Kidney glomerular epithelial cell (primary cell): ENCODE data around the gene UGT1A1.
A peak's percentile ranks its signal among the peaks of the same experiment; 100 is the strongest.
"Not testable (repeated sequence)": the region's sequence is repeated elsewhere in the genome, so short reads cannot be mapped to it uniquely, and the experiment has no call there.

ENCODE experiments used
- DNase-seq: peaks from one replicate; lab custom pipeline; 2025; lab: John Stamatoyannopoulos, UW

The UGT1A1 gene

GRCh38 chr2:233760043-233760442, at the start of gene UGT1A1:
TSS of gene UGT1A1 (plus strand) at chr2:233760270. CDS start at chr2:233760288, 18 bp downstream.
- no peak for DNase-seq

- peak; percentile 85 for DNase-seq
Measured at GRCh38 chr2:233711312-233712008, 48.6 kb upstream of the UGT1A1 start.

GRCh38 chr2:233712611-233713261, 47.3 kb upstream of the UGT1A1 start, which contains the start of gene UGT1A5:
TSS of gene UGT1A5 (plus strand) at chr2:233712907. CDS start at chr2:233712992, 85 bp downstream.
- DNase-seq = no peak

GRCh38 chr2:233713262-233713615, 46.8 kb upstream of the UGT1A1 start:
- no peak for DNase-seq

- no peak for DNase-seq
Measured at GRCh38 chr2:233714121-233714520, 45.9 kb upstream of the UGT1A1 start.

GRCh38 chr2:233718552-233718951, 41.5 kb upstream of the UGT1A1 start, which contains the start of gene UGT1A4:
TSS of gene UGT1A4 (plus strand) at chr2:233718736. CDS start at chr2:233718821, 85 bp downstream.
- no peak for DNase-seq

- DNase-seq = no peak
Measured at GRCh38 chr2:233728723-233729301, 31.3 kb upstream of the UGT1A1 start, which contains the start of gene UGT1A3. TSS of gene UGT1A3 (plus strand) at chr2:233729042. CDS start at chr2:233729127, 85 bp downstream.

- not testable (repeated sequence) for DNase-seq
Measured at GRCh38 chr2:233736868-233737653, 23.0 kb upstream of the UGT1A1 start.

GRCh38 chr2:233740870-233741269, 19.2 kb upstream of the UGT1A1 start:
- peak; percentile 49 for DNase-seq

GRCh38 chr2:233743464-233744259, 16.4 kb upstream of the UGT1A1 start:
- DNase-seq = no peak

- DNase-seq = no peak
Measured at GRCh38 chr2:233745073-233745755, 14.9 kb upstream of the UGT1A1 start.

- DNase-seq = not testable (repeated sequence)
Measured at GRCh38 chr2:233745838-233746237, 14.2 kb upstream of the UGT1A1 start.

- DNase-seq = peak; percentile 38
Measured at GRCh38 chr2:233746475-233747282, 13.4 kb upstream of the UGT1A1 start.

GRCh38 chr2:233747283-233747544, 12.9 kb upstream of the UGT1A1 start:
- DNase-seq = no peak

- not testable (repeated sequence) for DNase-seq
Measured at GRCh38 chr2:233750689-233751088, 9.4 kb upstream of the UGT1A1 start.

- DNase-seq = not testable (repeated sequence)
Measured at GRCh38 chr2:233751212-233752009, 8.7 kb upstream of the UGT1A1 start.

- DNase-seq = no peak
Measured at GRCh38 chr2:233754872-233755611, 5.0 kb upstream of the UGT1A1 start.

GRCh38 chr2:233756429-233757081, 3.5 kb upstream of the UGT1A1 start:
- DNase-seq = peak; percentile 18
